Frontal cortex (tissue), 4 donors: Measurements from ENCODE around the gene DGKH. TPM values are rescaled to one million over a fixed set of nuclear protein-coding genes. Genes with fewer than 3 reads are reported as not detected.
"Not testable (repeated sequence)": the region's sequence is repeated elsewhere in the genome, so short reads cannot be mapped to it uniquely, and the experiment has no call there.

Experiments used
- DNase-seq, 2 donors: peaks; one replicate each; pipeline ENCODE4 v3.0.0; 2012; ENCODE audit warnings: low spot score in 2 of 2
- FAIRE-seq: peaks from 2 replicates; lab custom pipeline; 2012; peaks lifted over from hg19 to GRCh38; lab: Jason Lieb, UNC
- total RNA-seq: library from RNA; depleted of rRNA; stranded (reverse); fragments of >200 nt; gene quantifications from one replicate; pipeline ENCODE4 v1.2.3, GENCODE V29; 2014
- donor health status: control.
- donor health status: control.
- donor health status: control.

The DGKH gene
- total RNA-seq, 1 donor from 2014 or later = 15.5 TPM

DNA sequence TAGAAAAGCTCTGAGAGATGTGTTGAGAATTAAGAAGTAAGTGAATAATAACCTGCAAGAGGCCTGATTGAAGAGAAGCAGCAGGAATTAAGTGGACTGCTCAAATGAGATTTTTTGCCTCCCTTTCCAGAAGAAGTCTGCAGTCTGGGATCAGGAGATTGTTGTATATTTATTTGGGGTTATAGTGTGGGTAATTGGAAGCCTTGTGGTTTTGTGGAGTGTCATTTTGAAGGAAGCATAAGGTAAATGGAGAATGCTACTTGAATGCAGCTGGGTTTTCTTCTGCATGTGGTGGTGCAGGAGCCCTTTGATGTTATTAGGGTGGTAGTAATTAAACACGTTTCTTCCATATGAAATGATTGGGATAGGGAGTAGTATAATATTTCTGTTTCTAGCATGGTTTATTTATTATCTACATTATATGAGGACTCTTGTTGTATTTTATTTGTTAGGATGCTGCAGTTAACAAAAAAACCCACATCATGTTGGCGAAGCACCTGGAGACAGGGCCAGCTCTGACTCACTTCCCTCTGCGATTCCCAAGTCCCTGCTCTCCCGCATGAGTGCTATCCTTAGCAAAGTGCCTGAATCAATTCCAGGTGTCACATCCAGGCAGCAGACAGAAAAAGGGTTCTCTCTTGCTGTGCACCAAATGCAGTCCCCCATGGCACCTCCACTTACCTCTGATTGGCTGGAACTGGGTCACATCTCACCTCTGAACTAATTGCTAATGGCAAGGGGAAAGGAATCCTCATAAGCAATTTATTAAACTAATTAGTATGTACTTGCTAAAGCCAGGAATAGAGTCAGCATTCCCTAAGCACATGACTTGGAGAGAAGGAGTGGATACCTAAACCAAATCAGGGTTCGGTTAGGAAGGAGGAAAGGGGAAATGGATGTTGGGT lies 54.8 kb downstream of the DGKH start:
- DNase-seq (no peak), FAIRE-seq (no peak)

DNA sequence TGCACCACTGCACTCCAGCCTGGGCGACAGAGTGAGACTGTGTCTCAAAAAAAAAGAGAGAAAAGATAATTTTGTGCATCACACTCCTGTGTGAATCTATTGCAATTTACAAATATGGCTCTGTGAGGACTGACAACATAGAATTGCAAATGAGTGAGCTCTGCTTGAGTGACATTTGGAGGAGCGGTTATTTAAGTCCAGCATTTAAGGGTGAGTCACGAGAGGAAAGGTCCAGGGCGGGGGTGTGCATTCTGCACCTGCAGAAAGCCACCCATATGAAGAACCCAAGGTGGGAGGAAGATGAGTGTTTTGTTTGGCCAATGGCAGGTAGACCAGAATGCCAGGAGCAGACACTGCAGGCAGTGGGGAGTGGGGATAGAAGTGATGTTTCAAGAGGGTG lies 58.5 kb downstream of the DGKH start:
- DNase-seq = no peak
- no peak for FAIRE-seq

DNA sequence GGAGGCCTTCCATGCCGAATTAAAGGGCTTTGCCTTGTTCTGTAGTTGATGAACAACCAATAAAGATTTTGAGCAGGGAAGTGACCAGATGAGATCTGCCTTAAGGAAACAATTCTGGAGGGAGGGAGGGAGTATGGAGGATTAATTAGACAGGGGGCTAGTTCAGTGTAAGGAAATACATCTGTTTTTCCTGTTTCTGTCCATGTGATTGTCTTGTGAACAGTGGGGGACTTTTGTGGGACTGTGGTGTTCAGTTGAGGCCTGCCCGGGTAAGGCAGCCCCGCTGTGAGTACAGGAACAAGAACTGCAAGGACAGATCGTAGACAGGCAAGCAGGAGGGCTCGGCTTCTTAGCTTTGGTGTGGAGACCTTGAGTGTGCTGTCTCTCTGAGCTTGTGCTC lies 59.0 kb downstream of the DGKH start:
- FAIRE-seq (no peak), DNase-seq (no peak)

DNA sequence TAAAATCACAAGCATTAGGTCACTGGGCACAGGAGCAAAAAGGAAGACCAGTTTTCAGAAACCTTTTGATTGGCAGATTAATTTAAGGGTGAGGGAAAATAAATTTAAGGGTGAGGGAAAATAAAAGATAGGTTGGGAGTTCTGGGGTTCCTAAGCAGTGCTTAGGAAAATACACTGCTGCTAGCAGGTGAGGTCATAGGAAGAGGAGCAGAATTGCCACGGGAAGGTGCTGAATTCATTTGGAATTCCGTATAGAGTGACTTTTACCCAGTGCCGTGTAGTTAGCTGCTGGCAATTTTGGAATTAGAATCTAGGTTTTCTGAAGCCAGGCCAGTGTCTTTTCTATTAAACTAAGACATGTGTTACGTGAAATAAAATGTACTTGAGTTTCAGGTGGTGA lies 59.8 kb downstream of the DGKH start:
- DNase-seq (no peak), FAIRE-seq (no peak)

DNA sequence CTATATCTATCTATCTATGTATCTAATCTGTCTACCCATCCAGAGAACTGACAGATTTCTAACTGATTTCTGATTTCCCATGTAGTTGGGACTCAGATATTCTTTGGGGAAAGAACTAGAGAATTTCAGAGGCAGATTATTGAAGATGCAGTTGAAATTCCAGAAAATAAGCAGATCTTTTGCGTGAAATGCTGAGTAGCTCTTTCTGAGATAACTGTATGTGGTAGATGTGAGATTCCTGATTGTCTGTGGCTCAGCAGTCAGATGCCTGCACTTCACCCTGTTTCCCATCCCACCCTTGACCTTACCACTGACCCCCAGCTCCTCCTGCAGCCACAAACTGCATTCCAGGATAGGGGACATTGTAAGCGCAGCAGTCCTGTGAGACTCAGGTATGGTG lies 61.5 kb downstream of the DGKH start:
- no peak for FAIRE-seq

DNA sequence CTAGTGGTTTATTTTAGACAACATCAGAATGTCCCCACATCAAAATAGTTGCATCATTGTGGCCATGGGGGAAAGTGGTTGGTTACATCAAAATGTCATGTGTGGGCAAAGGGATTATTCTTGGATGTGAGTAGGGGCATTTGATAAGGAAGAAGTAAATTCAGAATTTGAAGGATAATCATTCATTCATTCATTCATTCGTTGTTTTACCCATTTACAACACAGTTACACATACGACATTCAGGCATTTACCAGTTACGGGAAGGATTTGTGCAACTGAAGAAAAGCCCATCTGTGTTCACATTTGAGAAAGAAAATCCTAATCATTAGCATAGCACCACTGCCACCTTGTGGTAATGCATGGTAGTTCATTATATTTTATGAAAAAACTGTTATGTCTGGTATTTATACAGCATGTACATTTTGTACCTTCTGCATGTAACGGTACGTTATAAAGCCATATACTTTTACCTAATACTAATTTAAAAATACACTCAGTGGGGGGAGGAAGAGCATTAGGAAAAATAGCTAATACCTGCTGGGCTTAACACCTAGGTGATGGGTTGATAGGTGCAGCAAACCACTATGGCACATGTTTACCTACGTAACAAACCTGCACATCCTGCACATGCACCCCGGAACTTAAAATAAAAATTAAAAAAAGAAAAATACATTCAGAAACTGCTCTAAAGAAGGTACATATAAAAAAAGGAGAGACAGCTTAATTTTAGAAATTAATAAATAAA lies 62.1 kb downstream of the DGKH start:
- peak; percentile 66 for FAIRE-seq
- DNase-seq = peak; percentile 20 to 52

More for the DNA sequence above, 61.5 kb downstream of the DGKH start:
- DNase-seq = no peak

DNA sequence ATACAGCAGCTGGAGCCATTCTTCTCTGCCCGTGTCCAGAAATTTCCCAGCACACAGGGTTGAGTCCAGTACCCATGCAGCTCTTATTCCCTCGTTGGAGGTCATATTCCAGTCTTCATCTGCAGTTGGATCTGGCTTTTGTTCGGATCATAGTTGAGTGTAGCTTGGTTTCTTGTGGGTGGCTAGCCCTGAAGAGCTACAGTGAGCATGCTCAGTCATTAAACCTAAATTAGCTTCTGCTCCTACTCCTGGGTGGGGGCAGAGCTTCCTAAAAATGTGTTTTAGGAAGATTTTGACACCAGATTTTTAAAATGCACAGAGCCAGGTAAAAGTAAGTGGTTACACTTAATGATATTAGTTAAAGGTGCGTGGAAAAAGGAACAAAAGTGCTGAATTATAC lies 64.4 kb downstream of the DGKH start:
- no peak for FAIRE-seq
- no peak for DNase-seq

DNA sequence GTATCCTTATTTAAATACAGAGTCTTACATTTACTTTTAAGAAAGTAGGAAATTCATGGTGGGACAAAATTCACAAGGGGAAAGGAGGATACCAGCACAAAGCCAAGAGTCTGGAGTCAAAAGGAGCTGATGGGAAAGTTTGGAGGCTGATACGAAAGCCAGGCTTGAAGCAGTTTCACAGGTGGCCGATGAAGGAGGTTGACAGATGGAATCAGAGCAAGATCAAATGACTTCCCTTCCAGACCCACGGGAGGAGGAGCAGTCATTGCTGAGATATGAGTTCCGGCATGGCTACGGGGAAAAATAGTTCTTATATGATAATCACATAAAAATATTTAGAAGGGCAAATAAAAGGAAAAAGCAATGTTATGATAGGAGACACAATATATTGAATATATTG lies 65.0 kb downstream of the DGKH start:
- DNase-seq (no peak), FAIRE-seq (no peak)

DNA sequence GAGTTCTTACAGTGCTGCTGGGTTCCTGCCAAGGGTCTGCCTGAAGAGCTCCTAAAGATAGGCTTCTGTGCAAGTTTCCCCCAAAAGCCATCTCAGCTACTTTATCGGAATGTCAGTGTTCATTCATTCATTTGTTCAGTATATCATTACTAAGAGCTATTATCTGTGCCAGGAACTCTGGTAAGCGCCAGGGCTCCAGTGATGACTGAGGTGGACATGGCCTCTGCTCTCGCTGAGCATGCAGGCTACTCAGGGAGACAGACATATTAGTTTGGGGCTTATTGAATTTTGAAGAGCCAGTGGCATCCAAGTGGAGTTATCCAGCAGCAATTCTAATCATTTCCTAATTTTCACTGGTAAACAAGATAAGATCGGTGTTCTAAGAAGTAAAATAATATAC lies 65.8 kb downstream of the DGKH start:
- FAIRE-seq (no peak), DNase-seq (no peak)

DNA sequence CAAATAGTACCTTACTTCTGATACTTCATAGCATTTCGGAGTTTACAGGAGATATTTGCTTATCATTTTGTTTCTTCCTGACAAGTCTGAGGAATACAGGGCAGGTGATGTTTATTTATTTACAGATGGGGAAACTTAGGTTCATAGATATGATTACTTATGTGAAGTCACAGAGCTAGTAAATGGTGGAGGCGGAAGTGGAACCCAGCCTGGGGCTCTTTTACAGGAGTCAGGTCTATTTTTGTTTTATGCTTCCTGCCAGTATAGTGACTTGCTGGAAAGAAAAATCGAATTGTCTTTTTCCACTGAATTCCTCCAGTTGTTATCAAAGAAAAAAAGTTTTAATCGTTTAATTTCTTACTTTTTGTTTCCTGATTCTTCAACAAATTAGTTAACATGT lies 66.5 kb downstream of the DGKH start:
- FAIRE-seq (no peak), DNase-seq (no peak)

DNA sequence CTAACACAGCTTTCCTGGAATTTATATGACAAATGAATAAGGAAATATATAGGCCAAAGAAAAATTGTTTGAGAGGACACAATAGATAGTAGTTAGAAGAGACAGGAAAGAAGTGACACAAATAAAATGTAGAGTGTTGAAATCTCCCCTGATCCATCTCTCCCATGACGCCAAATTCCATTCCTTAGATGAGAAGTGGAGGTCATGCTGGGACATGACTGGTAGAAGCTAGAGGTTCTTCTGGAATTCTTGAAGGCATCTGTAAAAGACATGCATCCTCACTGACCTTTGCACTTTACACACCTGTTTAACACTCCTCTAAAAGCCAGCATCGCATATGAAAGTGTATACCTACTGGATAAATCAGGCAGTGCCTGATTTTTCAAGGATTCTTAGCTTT lies 67.8 kb downstream of the DGKH start:
- FAIRE-seq = no peak

DNA sequence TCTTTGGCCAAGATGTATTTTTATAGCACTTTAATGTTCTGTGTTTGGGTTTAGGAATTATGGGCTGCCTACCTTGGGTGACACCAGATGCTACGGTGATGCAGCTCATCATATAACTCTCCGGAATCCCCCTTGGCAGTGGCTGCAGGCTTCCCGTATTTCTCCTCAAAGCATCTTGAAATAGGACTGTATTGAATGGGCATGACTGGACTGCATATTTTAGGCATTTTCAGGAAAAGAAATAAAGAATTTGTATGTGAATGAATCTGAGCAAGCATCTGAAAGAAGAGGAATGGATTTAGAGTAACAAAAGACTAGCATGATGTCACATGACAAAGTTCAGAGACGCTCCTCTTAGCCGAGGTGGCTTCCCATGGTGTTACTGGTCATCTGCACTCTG lies 70.6 kb downstream of the DGKH start:
- DNase-seq = no peak
- FAIRE-seq = no peak

More for the DNA sequence above, 67.8 kb downstream of the DGKH start:
- no peak for DNase-seq

DNA sequence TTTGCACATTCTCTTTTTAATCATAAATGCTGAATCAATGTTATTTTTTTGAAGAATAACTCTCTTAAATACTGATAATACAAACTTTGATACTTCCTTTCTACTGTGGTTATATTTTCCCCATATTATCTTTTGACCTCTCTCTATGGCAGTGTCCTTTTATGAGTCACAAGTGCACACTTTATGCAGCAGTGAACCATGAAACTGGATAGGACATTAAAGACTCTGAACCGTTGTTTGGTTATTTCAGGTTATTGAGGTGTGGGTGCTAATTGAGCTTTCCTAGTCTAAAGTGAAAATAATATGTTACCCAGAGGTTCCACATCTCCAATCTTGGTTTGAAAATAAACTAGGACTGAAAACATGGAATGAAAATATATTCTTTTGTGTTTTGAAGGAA lies 71.4 kb downstream of the DGKH start:
- DNase-seq = no peak
- no peak for FAIRE-seq

DNA sequence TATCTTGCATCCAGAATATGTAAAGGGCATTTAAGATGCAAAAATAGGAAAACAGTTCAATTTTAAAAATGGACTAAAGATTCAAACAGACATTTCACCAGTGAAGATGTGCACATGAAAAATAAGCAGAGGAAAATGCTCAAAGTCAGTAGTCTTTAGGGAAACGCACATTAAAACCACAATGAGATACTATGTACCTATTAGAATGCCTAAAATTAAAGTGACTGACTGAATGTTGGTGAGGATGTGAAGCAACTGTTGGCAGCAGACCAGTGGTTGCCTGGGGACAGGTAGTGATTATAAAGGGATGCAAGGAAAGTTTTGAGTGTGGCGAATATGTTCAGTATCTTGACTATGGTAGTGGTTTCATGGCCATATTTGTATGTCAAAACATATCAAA lies 75.2 kb downstream of the DGKH start:
- DNase-seq = no peak
- no peak for FAIRE-seq

DNA sequence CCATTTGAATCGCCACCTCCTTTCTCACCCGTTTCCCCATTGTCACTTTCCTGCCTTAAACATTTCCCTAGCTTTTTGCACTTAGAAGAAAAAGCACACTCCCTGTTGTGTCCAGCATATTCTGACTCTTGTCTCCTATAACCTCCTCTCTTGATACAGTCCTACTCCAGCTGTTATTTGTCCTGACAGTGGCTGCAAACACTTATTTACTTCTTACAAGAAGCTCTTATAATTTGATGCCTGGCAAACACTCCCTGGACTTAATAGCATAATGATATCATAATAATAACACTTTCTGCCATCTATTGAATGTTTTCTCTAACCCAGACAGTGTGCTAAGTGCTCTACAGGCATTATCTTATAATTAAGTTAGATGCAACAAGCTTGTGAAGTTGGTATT lies 76.6 kb downstream of the DGKH start:
- DNase-seq (no peak), FAIRE-seq (no peak)

DNA sequence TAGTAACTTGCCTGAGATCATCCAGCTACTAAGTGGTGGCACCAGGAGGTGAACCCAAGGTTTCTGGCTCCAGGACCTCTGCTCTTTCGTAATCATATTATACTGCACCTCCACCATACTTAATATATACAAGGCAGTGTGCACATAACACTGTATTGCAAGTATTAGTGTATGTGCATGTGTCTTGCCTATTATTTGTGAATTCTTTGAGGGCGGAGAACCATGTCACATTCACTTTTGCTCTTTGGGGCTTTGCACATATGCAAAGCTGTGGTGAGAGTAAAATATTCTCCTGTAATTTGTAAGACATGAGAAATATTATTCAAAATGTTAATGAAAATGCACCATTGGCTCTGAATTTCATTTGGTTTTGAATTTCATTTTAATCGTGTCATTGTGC lies 78.6 kb downstream of the DGKH start:
- DNase-seq (no peak), FAIRE-seq (no peak)

DNA sequence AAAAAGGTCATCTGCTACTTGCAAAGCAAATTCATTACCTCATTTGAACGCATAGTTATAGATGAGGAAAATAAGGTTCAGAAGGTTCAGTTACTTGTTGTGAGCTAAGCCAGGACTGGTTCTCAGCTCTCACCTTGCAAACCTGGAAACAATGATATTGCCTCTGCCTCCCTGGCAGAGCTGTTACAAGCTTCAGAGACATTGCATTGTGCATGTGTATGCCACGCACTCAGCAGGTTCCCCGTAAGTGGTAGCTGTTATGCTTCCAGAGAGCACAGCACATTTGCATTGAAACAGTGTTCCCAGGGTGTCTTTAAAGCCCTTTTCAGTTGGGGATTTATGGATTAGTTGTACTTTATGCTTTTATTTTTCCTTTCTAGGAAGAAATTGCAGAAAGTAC lies 80.6 kb downstream of the DGKH start:
- FAIRE-seq (no peak), DNase-seq (no peak)

DNA sequence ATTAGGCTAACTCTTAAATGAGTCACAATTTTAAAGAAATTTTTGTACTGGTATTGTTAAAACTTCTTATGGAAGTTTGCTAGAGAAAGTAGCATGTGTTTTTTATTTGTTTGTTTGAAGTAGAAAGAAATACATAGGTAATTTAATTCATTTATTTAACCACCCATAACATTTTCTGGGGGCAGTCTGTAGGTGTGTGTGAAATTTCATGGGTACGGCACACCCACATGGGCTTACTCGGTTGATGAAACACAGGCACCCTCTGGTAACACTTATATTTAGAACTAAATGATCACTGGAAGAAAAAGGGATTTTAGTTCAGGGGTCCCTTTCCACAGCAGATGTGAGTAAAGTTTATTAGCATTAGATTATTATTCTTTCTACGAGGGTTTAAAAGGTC lies 88.1 kb downstream of the DGKH start:
- DNase-seq (no peak), FAIRE-seq (no peak)

DNA sequence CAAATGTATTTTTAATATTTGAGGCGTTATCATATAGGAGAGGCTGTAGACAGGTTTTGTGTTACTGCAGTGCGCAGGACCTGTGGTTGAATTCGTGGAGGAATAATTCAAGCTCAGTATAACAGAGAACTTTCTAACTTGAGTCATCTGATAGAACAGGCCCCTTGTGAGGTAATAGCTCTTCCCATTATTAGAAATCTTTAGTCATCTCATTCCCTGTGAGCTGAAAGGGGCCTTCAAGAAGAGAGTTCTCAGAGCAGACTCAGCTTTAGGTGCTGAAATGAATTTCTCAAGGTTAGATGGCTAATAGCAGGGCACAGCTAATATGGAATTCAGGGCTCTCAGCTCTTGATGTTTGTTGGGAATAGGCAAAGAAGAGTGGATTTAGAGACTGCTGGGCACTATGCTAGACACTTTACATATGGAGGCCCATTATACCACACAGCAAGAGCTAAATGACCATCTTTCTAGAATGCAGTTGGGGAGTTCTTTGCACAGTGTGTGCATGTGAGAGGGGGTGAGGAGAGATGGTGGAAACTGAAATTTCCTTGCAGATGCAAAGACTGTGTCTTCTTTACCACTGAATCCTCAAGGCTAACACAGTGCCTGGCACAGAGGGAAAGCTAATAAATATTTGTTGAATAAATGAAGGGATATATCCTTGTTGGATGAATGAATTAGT lies 89.5 kb downstream of the DGKH start:
- FAIRE-seq (no peak), DNase-seq (no peak)

DNA sequence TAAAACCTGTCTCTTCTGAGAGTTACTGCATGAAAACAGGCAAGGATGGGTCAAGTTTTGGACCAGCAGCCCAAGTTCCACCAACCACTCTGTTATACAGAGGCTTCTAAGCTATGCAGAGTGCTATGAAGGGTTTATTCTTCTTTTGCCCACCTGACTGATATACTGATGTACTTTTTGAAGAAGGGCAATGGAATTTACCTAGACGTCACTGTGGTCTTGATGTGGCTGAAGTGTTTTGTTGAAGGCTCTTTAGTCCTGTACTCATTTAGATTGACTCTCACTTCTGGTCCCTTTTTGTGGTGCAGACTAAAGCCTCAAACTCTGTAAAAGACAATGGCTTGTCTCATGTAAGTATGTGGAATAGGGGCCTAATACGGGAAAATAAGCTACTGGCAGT lies 92.0 kb downstream of the DGKH start:
- DNase-seq (no peak), FAIRE-seq (no peak)

DNA sequence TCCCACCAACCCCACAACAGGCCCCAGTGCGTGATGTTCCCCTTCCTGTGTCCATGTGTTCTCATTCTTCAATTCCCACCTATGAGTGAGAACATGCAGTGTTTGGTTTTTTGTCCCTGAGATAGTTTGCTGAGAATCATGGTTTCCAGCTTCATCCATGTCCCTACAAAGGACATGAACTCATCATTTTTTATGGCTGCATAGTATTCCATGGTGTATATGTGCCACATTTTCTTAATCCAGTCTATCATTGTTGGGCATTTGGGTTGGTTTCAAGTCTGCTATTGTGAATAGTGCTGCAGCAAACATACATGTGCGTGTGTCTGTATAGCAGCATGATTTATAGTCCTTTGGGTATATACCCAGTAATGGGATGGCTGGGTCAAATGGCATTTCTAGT lies 92.6 kb downstream of the DGKH start:
- FAIRE-seq = not testable (repeated sequence)

More for the DNA sequence above, 92.6 kb downstream of the DGKH start:
- not testable (repeated sequence) for DNase-seq
